Pancreas (tissue), 10 donors: ENCODE data around the gene PPP2CA. TPM values are rescaled to one million over a fixed set of nuclear protein-coding genes. Genes with fewer than 3 reads are reported as not detected.
"Not testable (repeated sequence)": the region's sequence is repeated elsewhere in the genome, so short reads cannot be mapped to it uniquely, and the experiment has no call there.

Experiments
- ATAC-seq, 4 donors: fragments of 200-7000 bp; cut with Tn5 transposase; one replicate each; pipeline versions ENCODE4 v1.8.0 to v1.9.1; 2020; ENCODE audit warnings: mild to moderate bottlenecking in 4 of 4, moderate library complexity in 4 of 4
- DNase-seq, 6 donors: peaks; one replicate each; pipeline ENCODE4 v3.0.0-alpha.2; 2020
- FAIRE-seq: peaks from 2 replicates; lab custom pipeline; 2012; peaks lifted over from hg19 to GRCh38; lab: Jason Lieb, UNC
- H3K27ac ChIP-seq, 4 donors: fragments of 200-600 bp; sonication (generic); 1 replicate in 3 of 4; 2 replicates in 1 of 4; pipeline versions ENCODE4 v1.5.0 to v1.8.0; 2020
- H3K27me3 ChIP-seq, 4 donors: fragments of 200-600 bp; one replicate each; pipeline ENCODE4 v1.8.0; 2021
- H3K36me3 ChIP-seq, 3 donors: fragments of 200-600 bp; sonication (generic) in 1 of 3; one replicate each; pipeline versions ENCODE4 v1.5.0 to v1.8.0; 2020 to 2021
- H3K4me1 ChIP-seq, 3 donors: fragments of 200-600 bp; one replicate each; pipeline ENCODE4 v1.8.0; 2021
- H3K4me3 ChIP-seq, 4 donors: fragments of 200-600 bp; sonication (generic) in 2 of 4; one replicate each; pipeline versions ENCODE4 v1.5.0 to v1.8.0; 2020 to 2021
- H3K9me3 ChIP-seq, 4 donors: fragments of 200-600 bp; one replicate each; pipeline ENCODE4 v1.8.0; 2021
- WGBS, 2 donors: extraction: QIAGEN DNeasy Blood & Tissue Kit; methylation state at CpG; one replicate each; pipeline ENCODE4 v1.1.7; 2013; 5-methylcytosine and 5-hydroxymethylcytosine counted together
- intact Hi-C, 3 donors: fragments of 100-400 bp; cut with DNase I; formaldehyde crosslinking; loops; one replicate each; pipeline versions ENCODE4 v1.11.1 to v1.14.2; 2022
- polyA plus RNA-seq, 2 donors: library from polyadenylated mRNA; stranded (reverse); fragments of 200-250 nt; gene quantifications; one replicate each; pipeline ENCODE4 v1.2.3, GENCODE V29; 2013
- total RNA-seq, 6 donors: library from RNA; stranded (reverse); fragmentation: NEBNext Ultra II Directional in 4 of 6; extraction: Animal tissue kit (Norgen Biotek cat#: 25700) in 4 of 6; gene quantifications; one replicate each; pipeline versions ENCODE4 v1.2.1 to v1.2.4, GENCODE V29; 2021 to 2023
- TF ChIP-seq, protein P1 (sequence below), 4 donors: fragments of 200-600 bp; sonication (generic) in 3 of 4; IDR thresholded peaks; one replicate each; pipeline versions ENCODE4 v1.5.0 to v1.8.0; 2021; ENCODE audit warnings: antibody characterized with exemption in 4 of 4
- donor health status: healthy with polysubstance abuse.
- donor health status: DM: no; HTN: no; CAD: no; lungs with moderate emphysema.
- donor health status: DM: no; HTN: no; CAD: no.
- donor health status: control.
- donor health status: control.
- donor health status: Bipolar disorder and iron deficiency.
- donor health status: DM: yes; HTN: yes; CAD: no.
- donor health status: DM: no; HTN: no; CAD: no.
- donor health status: DM: no; HTN: no; CAD: no.
- donor health status: DM: yes; HTN: yes; CAD: no.

Gene PPP2CA
- total and polyA plus RNA-seq, 8 donors = 13.5 to 59.2 (median 43.9) TPM

DNA sequence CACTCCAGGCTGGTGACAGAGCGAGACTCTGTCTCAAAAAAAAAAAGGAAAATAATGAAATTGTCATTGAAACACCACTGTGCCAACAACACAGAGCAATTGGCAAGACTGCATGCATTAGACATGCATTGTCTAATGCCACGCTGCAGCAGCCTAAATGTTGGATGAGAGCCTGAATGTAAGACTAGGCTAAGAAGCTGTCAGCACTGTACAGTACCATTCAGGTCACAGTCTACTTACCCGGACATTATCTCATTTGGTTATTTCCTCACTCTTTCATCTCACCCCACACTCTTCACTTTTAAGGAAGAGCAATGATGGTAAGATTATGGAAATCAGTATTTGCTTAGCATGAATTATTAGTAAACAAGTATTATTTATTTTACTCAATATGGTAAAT lies 31.3 kb upstream of the PPP2CA start:
- 78 to 87% methylated on average over 3 of the region's 3 CpGs for whole genome bisulfite sequencing, 2 donors
- no peaks in the 10 kb centered on the region for H3K9me3 ChIP-seq
- H3K36me3 ChIP-seq = no peaks in the 10 kb centered on the region
- H3K4me3 ChIP-seq = no peak overlapping the region
- H3K27me3 ChIP-seq = no peaks in the 10 kb centered on the region
- no peak for DNase-seq
- no peak for FAIRE-seq
- TF ChIP-seq, protein P1, sequence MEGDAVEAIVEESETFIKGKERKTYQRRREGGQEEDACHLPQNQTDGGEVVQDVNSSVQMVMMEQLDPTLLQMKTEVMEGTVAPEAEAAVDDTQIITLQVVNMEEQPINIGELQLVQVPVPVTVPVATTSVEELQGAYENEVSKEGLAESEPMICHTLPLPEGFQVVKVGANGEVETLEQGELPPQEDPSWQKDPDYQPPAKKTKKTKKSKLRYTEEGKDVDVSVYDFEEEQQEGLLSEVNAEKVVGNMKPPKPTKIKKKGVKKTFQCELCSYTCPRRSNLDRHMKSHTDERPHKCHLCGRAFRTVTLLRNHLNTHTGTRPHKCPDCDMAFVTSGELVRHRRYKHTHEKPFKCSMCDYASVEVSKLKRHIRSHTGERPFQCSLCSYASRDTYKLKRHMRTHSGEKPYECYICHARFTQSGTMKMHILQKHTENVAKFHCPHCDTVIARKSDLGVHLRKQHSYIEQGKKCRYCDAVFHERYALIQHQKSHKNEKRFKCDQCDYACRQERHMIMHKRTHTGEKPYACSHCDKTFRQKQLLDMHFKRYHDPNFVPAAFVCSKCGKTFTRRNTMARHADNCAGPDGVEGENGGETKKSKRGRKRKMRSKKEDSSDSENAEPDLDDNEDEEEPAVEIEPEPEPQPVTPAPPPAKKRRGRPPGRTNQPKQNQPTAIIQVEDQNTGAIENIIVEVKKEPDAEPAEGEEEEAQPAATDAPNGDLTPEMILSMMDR (IDR thresholded peaks at IDR 0.05) = no peak
- no peak for ATAC-seq
- H3K27ac ChIP-seq = no peak overlapping the region
- intact Hi-C loops = no loop called here
- H3K4me1 ChIP-seq = no peaks in the 10 kb centered on the region

- Histone ChIP-seq H3K27ac (no peak overlapping the region), H3K9me3 (no peaks in the 10 kb centered on the region), H3K4me1 (no peaks in the 10 kb centered on the region), H3K27me3 (no peaks in the 10 kb centered on the region), H3K4me3 (no peak overlapping the region), H3K36me3 (no peaks in the 10 kb centered on the region)
- 83 to 92% methylated on average over 2 of the region's 2 CpGs for whole genome bisulfite sequencing, 2 donors
- FAIRE-seq (no peak), DNase-seq (no peak), ATAC-seq (no peak)
- intact Hi-C loops = no loop called here
- TF ChIP-seq, protein P1 (IDR thresholded peaks at IDR 0.05) = no peak
Measured at GRCh38 chr5:134255418-134256150, 29.7 kb upstream of the PPP2CA start.

GRCh38 chr5:134253368-134254153 lies 27.7 kb upstream of the PPP2CA start:
- ATAC-seq, H3K36me3 ChIP-seq, DNase-seq, H3K4me1 ChIP-seq, H3K4me3 ChIP-seq, H3K27ac ChIP-seq, FAIRE-seq, intact Hi-C loops, H3K27me3 ChIP-seq, H3K9me3 ChIP-seq: not testable (repeated sequence)
- 92% methylated on average over 8 of the region's 8 CpGs for WGBS, 2 donors

DNA sequence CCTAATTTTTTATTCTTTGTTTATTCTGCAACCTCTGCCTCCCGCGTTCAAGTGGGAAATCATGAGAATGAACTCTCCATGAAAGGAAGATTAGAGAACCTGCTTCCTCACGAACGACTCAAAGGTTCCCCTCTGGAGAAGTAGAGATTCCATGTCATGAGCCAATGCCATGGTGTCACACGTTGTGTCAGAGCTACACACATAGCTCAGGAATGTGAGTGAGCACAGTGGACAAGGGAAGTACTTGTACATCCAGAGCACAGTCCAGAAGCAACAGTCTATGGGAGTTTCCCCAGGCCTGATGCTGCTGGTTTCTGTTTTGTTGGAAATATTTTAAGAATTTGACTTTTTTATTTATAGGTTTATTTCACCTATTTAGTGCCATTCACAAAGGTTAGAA lies 26.8 kb upstream of the PPP2CA start:
- 60 to 73% methylated on average over 5 of the region's 5 CpGs for WGBS, 2 donors
- H3K27ac ChIP-seq = no peak overlapping the region
- H3K9me3 ChIP-seq = no peaks in the 10 kb centered on the region
- no peak for DNase-seq
- H3K4me1 ChIP-seq = no peaks in the 10 kb centered on the region
- TF ChIP-seq, protein P1 (IDR thresholded peaks at IDR 0.05) = no peak
- peak in 2 of 4 donors; percentile 43 to 72 for ATAC-seq
- no peak for FAIRE-seq
- no peaks in the 10 kb centered on the region for H3K27me3 ChIP-seq
- H3K4me3 ChIP-seq = no peak overlapping the region
- intact Hi-C loops = no loop called here
- H3K36me3 ChIP-seq = no peaks in the 10 kb centered on the region

GRCh38 chr5:134250949-134251348 lies 25.1 kb upstream of the PPP2CA start:
- ATAC-seq (no peak), FAIRE-seq (no peak), DNase-seq (no peak)
- no peak overlapping the region for H3K27ac ChIP-seq
- no peaks in the 10 kb centered on the region for H3K4me1 ChIP-seq
- no peak overlapping the region for H3K4me3 ChIP-seq
- H3K36me3 ChIP-seq = no peaks in the 10 kb centered on the region
- H3K9me3 ChIP-seq = no peaks in the 10 kb centered on the region
- 58 to 69% methylated on average over 3 of the region's 3 CpGs for WGBS, 2 donors
- H3K27me3 ChIP-seq = no peaks in the 10 kb centered on the region
- TF ChIP-seq, protein P1 (IDR thresholded peaks at IDR 0.05) = no peak
- intact Hi-C loops = no loop called here
